HL-60 (cell line): ENCODE measurements around the gene FAM47E.

Experiments used
- CTCF ChIP-seq: IDR thresholded peaks from one replicate; pipeline ENCODE4 v1.5.1; 2011; ENCODE audit warnings: low read length, control low read depth, inconsistent platforms; ENCODE audit not compliant: insufficient read depth
- POLR2AphosphoS5 ChIP-seq: IDR thresholded peaks from 2 replicates; pipeline ENCODE4 v1.6.1; 2012; ENCODE audit warnings: low read depth

GRCh38 chr4:76310683-76311082, 59.2 kb downstream of the FAM47E start:
- no peak for TF ChIP-seq CTCF
- no peak for TF ChIP-seq POLR2AphosphoS5
